Measurements from ENCODE around the gene ETF1. TPM values are rescaled to one million over a fixed set of nuclear protein-coding genes. Genes with fewer than 3 reads are reported as not detected.

The ETF1 gene
- total and polyA plus RNA-seq, 9 of the 15 experiments (the other 6 are each of a cell fraction or from before 2014, with no cell fraction given), result 53.7 to 209 (median 164) TPM

GRCh38 chr5:138464008-138464387 is 79.0 kb downstream of the ETF1 start (continued):
- TF ChIP-seq, protein P1, sequence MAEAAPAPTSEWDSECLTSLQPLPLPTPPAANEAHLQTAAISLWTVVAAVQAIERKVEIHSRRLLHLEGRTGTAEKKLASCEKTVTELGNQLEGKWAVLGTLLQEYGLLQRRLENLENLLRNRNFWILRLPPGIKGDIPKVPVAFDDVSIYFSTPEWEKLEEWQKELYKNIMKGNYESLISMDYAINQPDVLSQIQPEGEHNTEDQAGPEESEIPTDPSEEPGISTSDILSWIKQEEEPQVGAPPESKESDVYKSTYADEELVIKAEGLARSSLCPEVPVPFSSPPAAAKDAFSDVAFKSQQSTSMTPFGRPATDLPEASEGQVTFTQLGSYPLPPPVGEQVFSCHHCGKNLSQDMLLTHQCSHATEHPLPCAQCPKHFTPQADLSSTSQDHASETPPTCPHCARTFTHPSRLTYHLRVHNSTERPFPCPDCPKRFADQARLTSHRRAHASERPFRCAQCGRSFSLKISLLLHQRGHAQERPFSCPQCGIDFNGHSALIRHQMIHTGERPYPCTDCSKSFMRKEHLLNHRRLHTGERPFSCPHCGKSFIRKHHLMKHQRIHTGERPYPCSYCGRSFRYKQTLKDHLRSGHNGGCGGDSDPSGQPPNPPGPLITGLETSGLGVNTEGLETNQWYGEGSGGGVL (CRISPR knock-in tag; IDR thresholded peaks at IDR 0.05), result no peak
- no peak for TF ChIP-seq CAMTA2 (CRISPR knock-in tag; conservative IDR thresholded peaks at IDR 0.05)
- TF ChIP-seq, protein P2, sequence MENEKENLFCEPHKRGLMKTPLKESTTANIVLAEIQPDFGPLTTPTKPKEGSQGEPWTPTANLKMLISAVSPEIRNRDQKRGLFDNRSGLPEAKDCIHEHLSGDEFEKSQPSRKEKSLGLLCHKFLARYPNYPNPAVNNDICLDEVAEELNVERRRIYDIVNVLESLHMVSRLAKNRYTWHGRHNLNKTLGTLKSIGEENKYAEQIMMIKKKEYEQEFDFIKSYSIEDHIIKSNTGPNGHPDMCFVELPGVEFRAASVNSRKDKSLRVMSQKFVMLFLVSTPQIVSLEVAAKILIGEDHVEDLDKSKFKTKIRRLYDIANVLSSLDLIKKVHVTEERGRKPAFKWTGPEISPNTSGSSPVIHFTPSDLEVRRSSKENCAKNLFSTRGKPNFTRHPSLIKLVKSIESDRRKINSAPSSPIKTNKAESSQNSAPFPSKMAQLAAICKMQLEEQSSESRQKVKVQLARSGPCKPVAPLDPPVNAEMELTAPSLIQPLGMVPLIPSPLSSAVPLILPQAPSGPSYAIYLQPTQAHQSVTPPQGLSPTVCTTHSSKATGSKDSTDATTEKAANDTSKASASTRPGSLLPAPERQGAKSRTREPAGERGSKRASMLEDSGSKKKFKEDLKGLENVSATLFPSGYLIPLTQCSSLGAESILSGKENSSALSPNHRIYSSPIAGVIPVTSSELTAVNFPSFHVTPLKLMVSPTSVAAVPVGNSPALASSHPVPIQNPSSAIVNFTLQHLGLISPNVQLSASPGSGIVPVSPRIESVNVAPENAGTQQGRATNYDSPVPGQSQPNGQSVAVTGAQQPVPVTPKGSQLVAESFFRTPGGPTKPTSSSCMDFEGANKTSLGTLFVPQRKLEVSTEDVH (IDR thresholded peaks at IDR 0.05; ENCODE audit: low read depth, partially characterized antibody), result no peak
- TF ChIP-seq, protein P3, sequence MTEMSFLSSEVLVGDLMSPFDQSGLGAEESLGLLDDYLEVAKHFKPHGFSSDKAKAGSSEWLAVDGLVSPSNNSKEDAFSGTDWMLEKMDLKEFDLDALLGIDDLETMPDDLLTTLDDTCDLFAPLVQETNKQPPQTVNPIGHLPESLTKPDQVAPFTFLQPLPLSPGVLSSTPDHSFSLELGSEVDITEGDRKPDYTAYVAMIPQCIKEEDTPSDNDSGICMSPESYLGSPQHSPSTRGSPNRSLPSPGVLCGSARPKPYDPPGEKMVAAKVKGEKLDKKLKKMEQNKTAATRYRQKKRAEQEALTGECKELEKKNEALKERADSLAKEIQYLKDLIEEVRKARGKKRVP (CRISPR knock-in tag; IDR thresholded peaks at IDR 0.05), result no peak
- no peak for TF ChIP-seq DIDO1 (tag; IDR thresholded peaks at IDR 0.05; ENCODE audit: low read depth)
- TF ChIP-seq L3MBTL2 (IDR thresholded peaks at IDR 0.05), result peak; percentile 83
- TF ChIP-seq SP1 (CRISPR knock-in tag; IDR thresholded peaks at IDR 0.05), result peak; percentile 82
- TF ChIP-seq HSF4 (CRISPR knock-in tag; IDR thresholded peaks at IDR 0.05; ENCODE audit: borderline replicate concordance), result no peak
- TF ChIP-seq SMARCB1 (IDR thresholded peaks at IDR 0.05; ENCODE audit: insufficient read length, low read depth), result no peak
- no peak for TF ChIP-seq DPF2 (IDR thresholded peaks at IDR 0.05)
- TF ChIP-seq SMARCA4 (IDR thresholded peaks at IDR 0.05), result no peak
- TF ChIP-seq ETV6 (IDR thresholded peaks at IDR 0.05; ENCODE audit: borderline replicate concordance in 1 of 2, low read depth in 2 of 2, low read length in 1 of 2), result no peak
- no peak; the same call in 1 of the 2 replicates for TF ChIP-seq ETV6 (CRISPR knock-in tag; IDR thresholded peaks at IDR 0.05; ENCODE audit: borderline replicate concordance)
- TF ChIP-seq RFX1 (IDR thresholded peaks at IDR 0.05), result no peak
- no peak for TF ChIP-seq ZNF280B (CRISPR knock-in tag; IDR thresholded peaks at IDR 0.05)
- TF ChIP-seq DACH1 (IDR thresholded peaks at IDR 0.05; ENCODE audit: partially characterized antibody), result no peak
- TF ChIP-seq, protein P4, sequence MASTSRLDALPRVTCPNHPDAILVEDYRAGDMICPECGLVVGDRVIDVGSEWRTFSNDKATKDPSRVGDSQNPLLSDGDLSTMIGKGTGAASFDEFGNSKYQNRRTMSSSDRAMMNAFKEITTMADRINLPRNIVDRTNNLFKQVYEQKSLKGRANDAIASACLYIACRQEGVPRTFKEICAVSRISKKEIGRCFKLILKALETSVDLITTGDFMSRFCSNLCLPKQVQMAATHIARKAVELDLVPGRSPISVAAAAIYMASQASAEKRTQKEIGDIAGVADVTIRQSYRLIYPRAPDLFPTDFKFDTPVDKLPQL (IDR thresholded peaks at IDR 0.05; ENCODE audit: extremely low read depth, insufficient read length), result no peak
- TF ChIP-seq, protein P5, sequence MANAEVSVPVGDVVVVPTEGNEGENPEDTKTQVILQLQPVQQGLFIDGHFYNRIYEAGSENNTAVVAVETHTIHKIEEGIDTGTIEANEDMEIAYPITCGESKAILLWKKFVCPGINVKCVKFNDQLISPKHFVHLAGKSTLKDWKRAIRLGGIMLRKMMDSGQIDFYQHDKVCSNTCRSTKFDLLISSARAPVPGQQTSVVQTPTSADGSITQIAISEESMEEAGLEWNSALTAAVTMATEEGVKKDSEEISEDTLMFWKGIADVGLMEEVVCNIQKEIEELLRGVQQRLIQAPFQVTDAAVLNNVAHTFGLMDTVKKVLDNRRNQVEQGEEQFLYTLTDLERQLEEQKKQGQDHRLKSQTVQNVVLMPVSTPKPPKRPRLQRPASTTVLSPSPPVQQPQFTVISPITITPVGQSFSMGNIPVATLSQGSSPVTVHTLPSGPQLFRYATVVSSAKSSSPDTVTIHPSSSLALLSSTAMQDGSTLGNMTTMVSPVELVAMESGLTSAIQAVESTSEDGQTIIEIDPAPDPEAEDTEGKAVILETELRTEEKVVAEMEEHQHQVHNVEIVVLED (CRISPR knock-in tag; IDR thresholded peaks at IDR 0.05), result no peak; the same call in 1 of the 2 replicates
- peak; percentile 8 for TF ChIP-seq MEIS2 (IDR thresholded peaks at IDR 0.05; ENCODE audit: partially characterized antibody)
- TF ChIP-seq POLR2AphosphoS2 (IDR thresholded peaks at IDR 0.05; ENCODE audit: low read length), result no peak
- no peak for TF ChIP-seq TAF15 (IDR thresholded peaks at IDR 0.05; ENCODE audit: low read depth, low read length)
